Endothelial cell of umbilical vein (primary cell): Measurements from ENCODE around the gene TEN1. TPM values are rescaled to one million over a fixed set of nuclear protein-coding genes. Genes with fewer than 3 reads are reported as not detected.

ENCODE experiments used
- BruUV-seq: library from RNA; stranded (reverse); fragments of 400-500 nt; replicated peaks from 2 replicates; lab custom pipeline; 2021; lab: Mats Ljungman, UMichigan
- CTCF ChIA-PET: fragments of 300-600, 350-600 bp; sonication (Branson Sonifier 250); formaldehyde crosslinking; loops from one replicate; lab custom pipeline; 2021; ENCODE audit warnings: antibody characterized with exemption, inconsistent platforms; lab: Charles Lee
- POLR2A ChIA-PET: fragments of 300-600, 350-600 bp; sonication (Branson Sonifier 250); formaldehyde crosslinking; loops from one replicate; lab custom pipeline; 2021; ENCODE audit warnings: antibody characterized with exemption, inconsistent platforms; lab: Charles Lee
- DNase-seq: peaks from one replicate; pipeline ENCODE4 v3.0.0-alpha.2; 2011; ENCODE audit warnings: low read depth, low spot score
- FAIRE-seq: peaks from 2 replicates; lab custom pipeline; 2011; peaks lifted over from hg19 to GRCh38; lab: Jason Lieb, UNC
- H2AFZ ChIP-seq: 2 replicates; pipeline ENCODE4 v1.6.0; 2012; ENCODE audit warnings: low read depth, low read length, control low read depth, inconsistent platforms
- H3K27ac ChIP-seq: 2 replicates; pipeline ENCODE4 v1.5.1; 2011; ENCODE audit warnings: low read depth, mild to moderate bottlenecking, control low read depth, low read length, moderate library complexity; ENCODE audit not compliant: insufficient read depth
- H3K27me3 ChIP-seq, 2 experiments: 2 replicates each; pipeline versions ENCODE4 v1.6.0 to v1.6.1; 2011; ENCODE audit warnings: low read length in 2 of 2, mixed read lengths in 1 of 2; ENCODE audit not compliant: control insufficient read depth in 2 of 2, insufficient read depth in 2 of 2
- H3K36me3 ChIP-seq, 2 experiments: 2 replicates in 1 of 2; 3 replicates in 1 of 2; pipeline ENCODE4 v1.5.1; 2011; ENCODE audit warnings: low read length in 2 of 2, mild to moderate bottlenecking in 1 of 2, moderate library complexity in 1 of 2; ENCODE audit not compliant: control insufficient read depth in 2 of 2, insufficient read depth in 2 of 2; ENCODE audit errors: extremely low read depth in 1 of 2
- H3K4me1 ChIP-seq: 3 replicates; pipeline ENCODE4 v1.5.1; 2011; ENCODE audit warnings: mild to moderate bottlenecking, low read length; ENCODE audit not compliant: control insufficient read depth, insufficient read depth; ENCODE audit errors: extremely low read depth
- H3K4me2 ChIP-seq: 2 replicates; pipeline ENCODE4 v1.6.1; 2011; ENCODE audit warnings: low read length, control low read depth, mixed read lengths; ENCODE audit not compliant: insufficient read depth
- H3K4me3 ChIP-seq, 3 experiments: fragments of 200-600 bp in 1 of 3; sonication (generic), shearing (Covaris generic) in 1 of 3; replicated peaks in 1 of 3; 2 replicates each; pipeline ENCODE4 v1.5.1; 2011 to 2016; ENCODE audit warnings: control low read depth in 3 of 3, low read length in 3 of 3, mild to moderate bottlenecking in 2 of 3, inconsistent platforms in 1 of 3, low read depth in 1 of 3, moderate library complexity in 1 of 3; ENCODE audit not compliant: insufficient read depth in 1 of 3
- H3K79me2 ChIP-seq: 2 replicates; pipeline ENCODE4 v1.6.0; 2012; ENCODE audit warnings: low read length, inconsistent platforms; ENCODE audit not compliant: control insufficient read depth, insufficient read depth
- H3K9ac ChIP-seq: replicated peaks from 2 replicates; pipeline ENCODE3; 2011; ENCODE audit warnings: low read length, control low read depth; ENCODE audit not compliant: insufficient read depth; ENCODE audit errors: extremely low read depth
- H3K9me1 ChIP-seq: replicated peaks from 3 replicates; pipeline ENCODE4 v1.6.0; 2011; ENCODE audit warnings: mild to moderate bottlenecking, low read length; ENCODE audit not compliant: control insufficient read depth, insufficient read depth; ENCODE audit errors: extremely low read depth
- H3K9me3 ChIP-seq: replicated peaks from 2 replicates; pipeline ENCODE4 v1.5.1; 2012; ENCODE audit warnings: low read length, inconsistent platforms; ENCODE audit not compliant: control insufficient read depth, insufficient read depth
- H4K20me1 ChIP-seq: replicated peaks from 2 replicates; pipeline ENCODE3; 2011; ENCODE audit warnings: mild to moderate bottlenecking, low read length; ENCODE audit not compliant: control insufficient read depth, insufficient read depth; ENCODE audit errors: extremely low read depth
- EZH2 ChIP-seq: IDR thresholded peaks from 2 replicates; pipeline ENCODE4 v1.6.1; 2012; ENCODE audit warnings: borderline replicate concordance, low read depth, mild to moderate bottlenecking, moderate library complexity, low read length, inconsistent platforms; ENCODE audit not compliant: severe bottlenecking
- GATA2 ChIP-seq: IDR thresholded peaks from 2 replicates; pipeline ENCODE4 v1.7.0; 2011; ENCODE audit warnings: low read depth, mild to moderate bottlenecking, moderate library complexity, mixed read lengths, low read length; ENCODE audit not compliant: insufficient read length, insufficient read depth
- MYC ChIP-seq: IDR thresholded peaks from one replicate; pipeline ENCODE4 v1.6.1; 2011; ENCODE audit warnings: mild to moderate bottlenecking, low read depth, low read length
- POLR2AphosphoS5 ChIP-seq: IDR thresholded peaks from 2 replicates; pipeline ENCODE4 v1.6.1; 2012; ENCODE audit warnings: low read depth, mild to moderate bottlenecking, control low read depth, low read length, moderate library complexity; ENCODE audit not compliant: insufficient read depth
- dilution Hi-C: fragments of 300-500 bp; cut with MboI; formaldehyde crosslinking; loops from one replicate; pipeline ENCODE4 v1.15.0; 2019; ENCODE audit warnings: low sequenced_read_pairs; ENCODE audit not compliant: extremely low pct_ligation_motif_present
- intact Hi-C: fragments of 100-400 bp; cut with micrococcal nuclease; formaldehyde crosslinking; loops from one replicate; pipeline ENCODE4 v1.10.0; 2022
- polyA plus RNA-seq, 4 experiments: library from polyadenylated mRNA; depleted of rRNA in 3 of 4; stranded (reverse) in 3 of 4; unstranded in 1 of 4; fragments of >200 nt; gene quantifications; 2 replicates each; pipeline versions ENCODE4 v1.2.1 to v1.2.3, GENCODE V29; 2011 to 2012; ENCODE audit warnings: missing spikeins in 1 of 4
- total RNA-seq: library from RNA; stranded (reverse); gene quantifications from 2 replicates; pipeline ENCODE4 v1.2.3, GENCODE V29; 2021
- TF ChIP-seq, protein P1 (sequence below): IDR thresholded peaks from 2 replicates; pipeline ENCODE4 v1.6.1; 2011; ENCODE audit not compliant: insufficient read depth, insufficient read length
- TF ChIP-seq, protein P2 (sequence below), 2 donors: IDR thresholded peaks; 1 replicate in 1 of 2; 2 replicates in 1 of 2; pipeline ENCODE4 v1.5.1; 2011; ENCODE audit warnings: low read length in 2 of 2, mild to moderate bottlenecking in 2 of 2, moderate library complexity in 2 of 2, control low read depth in 1 of 2, inconsistent platforms in 1 of 2, low read depth in 1 of 2; ENCODE audit not compliant: insufficient read depth in 1 of 2; ENCODE audit errors: extremely low read depth in 1 of 2

Gene TEN1
- total and polyA plus RNA-seq, 2 donors (not counting 3 experiments of a cell fraction or from before 2014, with no cell fraction given) = 18.8 to 29.0 TPM

DNA sequence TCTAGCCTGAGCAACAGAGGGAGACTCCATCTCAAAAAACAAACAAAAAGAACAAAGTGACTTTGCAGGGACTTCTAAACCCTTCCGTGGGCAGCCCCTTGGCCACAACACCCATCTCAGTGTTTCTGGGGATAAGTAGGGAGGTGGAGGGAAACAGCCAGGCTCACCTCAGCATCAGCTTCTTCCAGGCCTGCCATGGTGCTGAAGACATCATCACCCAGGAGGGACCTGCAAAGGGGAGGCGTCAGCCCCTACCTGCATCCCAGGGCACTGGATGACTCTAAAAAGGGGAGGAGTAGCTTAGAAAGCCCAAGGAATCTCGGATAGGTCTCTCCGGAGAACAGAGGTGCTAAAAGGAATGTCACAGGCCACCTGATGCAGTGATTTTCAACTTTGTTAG is 48.0 kb upstream of the TEN1 start:
- Histone ChIP-seq H4K20me1 (no peaks in the 10 kb centered on the region), H3K9ac (no peak overlapping the region), H3K27ac (no peak overlapping the region), H3K27me3 (no peaks in the 10 kb centered on the region), H3K9me3 (no peaks in the 10 kb centered on the region), H3K4me1 (no peaks in the 10 kb centered on the region), H3K4me2 (no peak overlapping the region), H3K9me1 (no peaks in the 10 kb centered on the region), H2AFZ (no peak overlapping the region), H3K79me2 (no peaks in the 10 kb centered on the region), H3K4me3 (no peak overlapping the region), H3K36me3 (no peaks in the 10 kb centered on the region)
- CTCF ChIA-PET = no interaction called here
- TF ChIP-seq, protein P1, sequence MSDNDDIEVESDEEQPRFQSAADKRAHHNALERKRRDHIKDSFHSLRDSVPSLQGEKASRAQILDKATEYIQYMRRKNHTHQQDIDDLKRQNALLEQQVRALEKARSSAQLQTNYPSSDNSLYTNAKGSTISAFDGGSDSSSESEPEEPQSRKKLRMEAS = no peak
- no peak for TF ChIP-seq MYC
- TF ChIP-seq GATA2 = no peak
- TF ChIP-seq, protein P2, sequence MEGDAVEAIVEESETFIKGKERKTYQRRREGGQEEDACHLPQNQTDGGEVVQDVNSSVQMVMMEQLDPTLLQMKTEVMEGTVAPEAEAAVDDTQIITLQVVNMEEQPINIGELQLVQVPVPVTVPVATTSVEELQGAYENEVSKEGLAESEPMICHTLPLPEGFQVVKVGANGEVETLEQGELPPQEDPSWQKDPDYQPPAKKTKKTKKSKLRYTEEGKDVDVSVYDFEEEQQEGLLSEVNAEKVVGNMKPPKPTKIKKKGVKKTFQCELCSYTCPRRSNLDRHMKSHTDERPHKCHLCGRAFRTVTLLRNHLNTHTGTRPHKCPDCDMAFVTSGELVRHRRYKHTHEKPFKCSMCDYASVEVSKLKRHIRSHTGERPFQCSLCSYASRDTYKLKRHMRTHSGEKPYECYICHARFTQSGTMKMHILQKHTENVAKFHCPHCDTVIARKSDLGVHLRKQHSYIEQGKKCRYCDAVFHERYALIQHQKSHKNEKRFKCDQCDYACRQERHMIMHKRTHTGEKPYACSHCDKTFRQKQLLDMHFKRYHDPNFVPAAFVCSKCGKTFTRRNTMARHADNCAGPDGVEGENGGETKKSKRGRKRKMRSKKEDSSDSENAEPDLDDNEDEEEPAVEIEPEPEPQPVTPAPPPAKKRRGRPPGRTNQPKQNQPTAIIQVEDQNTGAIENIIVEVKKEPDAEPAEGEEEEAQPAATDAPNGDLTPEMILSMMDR (IDR thresholded peaks at IDR 0.05; ENCODE audit: extremely low read depth in 1 of 2, insufficient read depth in 1 of 2, low read depth in 1 of 2, low read length in 2 of 2) = no peak
- TF ChIP-seq EZH2 = no peak
- TF ChIP-seq POLR2AphosphoS5 = no peak
- POLR2A ChIA-PET = no interaction called here
- no peak for FAIRE-seq
- intact Hi-C loops = no loop called here
- dilution Hi-C loops = no loop called here
- BruUV-seq = no TSS peak
- no peak for DNase-seq
